Activated CD4-positive, alpha-beta T cell treated with anti-CD3 and anti-CD28 coated beads for 48 hours (primary cell): ENCODE results near the gene FAM117B.
"Not testable (repeated sequence)": the region's sequence is repeated elsewhere in the genome, so short reads cannot be mapped to it uniquely, and the experiment has no call there.

ENCODE experiments used
- DNase-seq: peaks from one replicate; pipeline ENCODE4 v3.0.0-alpha.2; 2020

The FAM117B gene

GRCh38 chr2:202705446-202706020, 70.8 kb downstream of the FAM117B start:
- no peak for DNase-seq

GRCh38 chr2:202714971-202715935, 80.5 kb downstream of the FAM117B start:
- not testable (repeated sequence) for DNase-seq

DNA sequence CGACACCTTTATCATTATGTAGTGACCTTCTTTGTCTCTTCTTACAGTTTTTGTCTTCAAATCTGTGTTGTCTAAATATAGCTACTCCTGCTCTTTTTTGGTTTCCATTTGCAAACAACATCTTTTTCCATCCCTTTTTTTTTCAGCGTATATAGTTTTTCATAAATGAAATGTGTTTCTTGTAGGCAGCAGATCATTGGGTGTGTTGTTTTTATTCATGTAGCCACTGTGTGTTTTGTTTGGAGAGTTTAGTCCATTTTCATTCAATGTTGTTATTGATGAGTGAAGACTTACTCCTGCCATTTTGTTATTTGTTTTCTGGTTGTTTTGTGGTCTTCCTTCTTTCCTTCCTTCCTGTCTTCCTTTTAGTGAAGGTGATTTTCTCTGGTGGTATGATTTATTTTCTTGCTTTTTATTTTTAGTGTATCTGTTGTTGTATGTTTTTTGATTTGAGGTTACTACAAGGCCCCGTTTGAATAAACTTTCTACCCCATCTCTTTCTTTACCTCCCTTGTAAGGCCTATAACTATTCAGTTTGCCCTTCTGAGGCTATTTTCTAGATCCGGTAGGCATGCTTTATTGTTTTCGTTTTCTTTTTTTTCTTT, 81.4 kb downstream of the FAM117B start:
- no peak for DNase-seq

DNA sequence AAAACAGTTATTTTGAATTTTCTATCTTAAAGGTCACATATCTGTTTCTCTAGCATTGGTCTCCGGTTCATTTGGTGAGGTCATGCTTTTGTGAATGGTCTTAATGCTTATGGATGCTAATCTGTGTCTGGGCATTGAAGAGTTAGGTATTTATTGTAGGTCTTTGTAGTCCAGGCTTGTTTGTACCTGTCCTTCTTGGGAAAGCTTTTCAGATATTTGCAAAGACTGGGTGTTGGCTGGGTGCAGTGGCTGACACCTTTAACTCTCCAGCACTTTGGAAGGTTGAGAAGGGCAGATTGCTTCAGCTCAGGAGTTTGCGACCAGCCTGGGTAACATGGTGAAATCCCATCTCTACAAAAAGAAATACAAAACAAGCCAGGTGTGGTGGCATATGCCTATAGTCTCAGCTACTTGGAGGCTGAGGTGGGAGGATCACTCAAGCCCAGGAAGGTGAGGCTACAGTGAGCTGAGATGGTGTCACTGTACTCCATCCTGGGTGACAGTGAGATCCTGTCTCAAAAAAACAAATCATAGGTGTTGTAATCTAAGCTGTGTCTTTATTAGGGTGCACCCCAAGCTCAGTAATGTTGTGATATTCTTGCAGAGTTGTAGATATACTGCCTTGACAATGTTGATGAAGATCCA, 82.3 kb downstream of the FAM117B start:
- no peak for DNase-seq

GRCh38 chr2:202717598-202718310, 83.0 kb downstream of the FAM117B start:
- DNase-seq, result no peak

- no peak for DNase-seq
Measured at GRCh38 chr2:202718614-202719013, 83.8 kb downstream of the FAM117B start.

DNA sequence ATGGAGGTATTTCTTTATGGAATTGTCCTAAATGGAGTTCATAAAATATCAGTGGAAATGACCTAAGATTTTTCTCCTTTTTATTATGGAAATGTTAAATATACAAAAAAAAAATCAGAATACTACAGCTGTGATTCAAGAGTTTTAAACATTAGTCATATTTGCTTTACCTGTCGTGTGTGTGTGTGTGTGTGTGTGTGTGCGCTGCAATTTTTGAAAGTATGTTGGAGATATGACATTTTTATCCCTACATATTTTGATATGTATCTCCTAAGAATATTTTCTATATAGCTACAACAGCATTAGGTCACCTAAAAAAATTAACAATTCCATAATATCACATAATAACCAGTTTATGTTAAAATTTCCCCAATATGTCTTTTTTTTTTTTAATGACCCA, 85.5 kb downstream of the FAM117B start:
- DNase-seq, result no peak

DNA sequence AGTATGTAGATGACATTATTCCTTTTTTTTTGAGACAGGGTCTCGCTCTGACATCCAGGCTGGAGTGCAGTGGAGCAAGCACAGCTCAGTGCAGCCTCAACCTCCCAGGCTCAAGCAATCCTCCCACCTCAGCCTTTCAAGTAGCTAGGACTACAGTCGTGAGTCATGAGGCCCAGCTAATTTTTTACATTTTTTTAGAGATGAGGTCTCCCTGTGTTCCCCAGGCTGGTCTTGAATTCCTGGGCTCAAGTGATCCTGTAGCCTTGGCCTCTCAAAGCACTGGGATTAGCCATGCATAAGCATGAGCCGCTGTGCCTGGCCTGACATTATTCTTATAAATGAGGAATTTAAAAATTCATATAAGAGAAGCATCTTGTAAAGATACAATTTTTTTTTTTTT, 86.9 kb downstream of the FAM117B start:
- no peak for DNase-seq

GRCh38 chr2:202723746-202724145, 89.0 kb downstream of the FAM117B start:
- DNase-seq, result no peak

- DNase-seq, result no peak
Measured at GRCh38 chr2:202726070-202726469, 91.3 kb downstream of the FAM117B start.

- no peak for DNase-seq
Measured at GRCh38 chr2:202736826-202737225, 102.1 kb downstream of the FAM117B start.

DNA sequence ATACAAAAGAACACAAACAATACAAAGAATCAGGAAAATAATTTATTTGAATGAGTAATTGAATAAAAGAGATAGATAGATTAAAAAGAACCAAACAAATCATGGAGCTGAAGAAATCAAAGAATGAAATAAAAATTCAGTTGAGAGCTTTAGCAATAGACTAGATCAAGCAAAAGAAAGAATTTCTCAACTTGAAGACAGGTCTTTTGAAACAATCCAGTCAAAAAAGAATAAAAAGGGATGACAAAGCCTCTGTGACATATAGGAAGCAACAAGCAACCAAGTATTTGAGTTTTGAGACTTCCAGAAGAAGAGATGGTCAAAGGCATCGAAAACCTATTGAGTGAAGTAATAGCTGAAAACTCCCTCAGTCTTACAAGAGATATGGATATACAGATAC, 108.8 kb downstream of the FAM117B start:
- DNase-seq, result no peak

DNA sequence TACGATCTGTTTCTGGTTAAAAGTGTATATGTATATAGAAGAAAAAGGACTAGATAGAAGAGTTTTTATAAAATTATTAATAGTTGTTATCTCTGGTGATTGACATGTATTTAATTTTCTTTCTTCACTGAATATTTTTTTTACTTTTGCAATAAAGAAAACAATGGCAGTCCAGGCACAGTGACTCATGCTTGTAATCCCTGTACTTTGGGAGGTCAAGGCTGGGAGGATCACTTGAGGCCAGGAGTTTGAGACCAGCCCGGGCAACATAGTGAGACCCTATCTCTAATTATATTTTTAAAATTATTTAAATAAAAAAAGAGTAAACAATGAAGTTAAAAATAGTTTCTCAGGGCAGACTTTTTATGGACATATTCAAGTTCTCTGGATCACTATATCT, 114.7 kb downstream of the FAM117B start:
- no peak for DNase-seq

DNA sequence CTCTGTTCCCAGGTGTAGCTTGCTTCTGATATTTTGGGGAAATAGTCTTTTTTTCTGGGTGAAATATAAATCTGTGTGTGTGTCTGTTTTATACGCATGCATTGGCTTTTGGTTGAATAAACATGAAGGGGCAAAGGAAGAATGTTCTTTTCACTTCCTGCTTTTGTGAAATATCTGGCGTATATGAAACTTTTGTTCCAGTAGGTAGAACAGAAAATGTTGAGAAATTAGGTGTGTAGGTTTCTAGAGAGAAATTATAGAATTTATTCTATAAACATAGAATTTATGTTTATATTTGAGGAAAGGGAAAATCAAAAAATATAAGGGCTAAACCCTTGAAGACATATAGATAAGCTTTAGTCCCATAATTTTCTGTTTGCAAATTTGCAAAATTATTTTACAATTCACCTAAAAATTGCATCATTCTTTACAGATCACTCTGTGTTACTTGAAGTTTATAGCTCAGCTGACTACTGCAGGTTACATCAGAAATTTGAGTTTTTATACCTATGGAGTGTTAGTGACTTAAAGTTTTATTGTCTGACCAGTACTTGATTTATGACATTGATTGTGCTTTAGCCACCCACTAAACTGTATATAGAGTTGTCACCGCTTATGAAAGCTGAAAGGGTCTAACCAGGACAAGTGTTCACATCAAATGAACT, 116.1 kb downstream of the FAM117B start:
- DNase-seq, result no peak

DNA sequence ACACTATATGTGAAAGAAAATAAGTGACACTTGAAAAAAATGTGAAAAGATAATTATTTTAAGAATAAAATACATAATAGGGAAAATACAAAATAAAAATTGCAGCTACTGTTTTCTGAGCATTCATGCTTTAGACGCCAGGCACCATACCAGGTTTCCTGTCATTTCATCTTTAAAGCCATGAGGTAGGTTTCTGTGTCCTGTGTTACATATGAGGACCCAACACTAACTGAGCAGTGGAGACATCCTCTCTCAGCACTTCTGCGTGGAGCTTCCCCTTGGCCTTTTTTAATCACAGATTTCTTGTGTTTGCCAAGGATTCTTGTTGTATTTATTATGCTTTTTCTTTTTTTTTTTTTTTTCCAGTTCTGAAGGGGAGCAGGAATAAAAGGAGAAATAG, 117.3 kb downstream of the FAM117B start:
- DNase-seq, result no peak

DNA sequence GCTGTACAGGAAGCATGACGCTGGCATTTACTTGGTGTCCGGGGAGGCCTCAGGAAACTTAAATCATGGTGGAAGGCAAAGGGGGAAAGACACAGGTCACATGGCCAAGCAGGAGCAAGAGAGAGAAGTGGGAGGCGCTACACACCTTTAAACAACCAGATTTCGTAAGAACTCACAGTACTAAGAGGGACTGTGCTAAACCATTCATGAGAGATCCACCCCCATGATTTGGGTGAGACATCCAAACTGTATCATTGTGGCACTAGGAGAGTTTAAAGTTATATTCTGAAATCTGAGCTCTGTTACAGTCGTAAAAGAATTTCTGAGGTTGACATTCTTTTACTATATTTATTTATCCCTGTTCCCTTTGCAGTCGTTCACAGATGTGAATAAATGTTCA, 120.2 kb downstream of the FAM117B start:
- no peak for DNase-seq

DNA sequence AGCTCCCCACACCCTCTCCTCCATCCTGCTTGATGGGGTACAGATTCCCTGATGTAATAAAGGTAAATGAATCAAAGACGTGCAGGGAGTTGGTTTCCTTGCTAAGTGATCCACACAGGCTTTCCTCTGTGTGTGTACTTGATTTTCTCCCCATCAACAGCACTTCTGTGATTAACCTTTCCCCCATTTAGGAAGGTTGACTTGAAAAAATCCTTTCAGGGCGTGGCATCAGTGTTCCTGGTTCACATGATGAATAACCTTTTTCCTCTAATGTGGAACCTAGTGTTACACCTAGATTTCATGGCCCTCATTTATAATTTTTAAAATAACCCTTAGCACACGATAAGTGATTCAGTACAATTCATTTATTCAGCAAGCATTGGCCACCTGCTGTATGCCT, 121.8 kb downstream of the FAM117B start:
- no peak for DNase-seq

DNA sequence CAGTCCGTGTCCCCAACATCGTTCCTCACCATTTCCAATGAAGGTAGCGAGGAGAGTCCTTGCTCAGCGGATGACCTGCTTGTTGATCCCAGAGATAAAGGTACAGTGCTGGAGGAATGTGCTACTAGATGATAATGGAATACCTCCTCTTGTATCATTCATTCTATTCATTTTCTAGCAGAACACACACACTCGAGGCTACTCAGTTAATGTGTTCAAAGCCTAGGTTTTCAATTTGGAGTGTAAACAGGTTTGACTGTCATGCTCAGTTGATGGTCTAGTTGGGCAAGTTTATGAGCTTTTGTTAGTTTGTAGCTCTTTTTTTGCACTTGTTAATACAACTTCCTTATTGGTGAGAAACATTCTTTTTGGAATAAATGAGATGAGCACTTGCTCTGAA, 122.6 kb downstream of the FAM117B start:
- no peak for DNase-seq

DNA sequence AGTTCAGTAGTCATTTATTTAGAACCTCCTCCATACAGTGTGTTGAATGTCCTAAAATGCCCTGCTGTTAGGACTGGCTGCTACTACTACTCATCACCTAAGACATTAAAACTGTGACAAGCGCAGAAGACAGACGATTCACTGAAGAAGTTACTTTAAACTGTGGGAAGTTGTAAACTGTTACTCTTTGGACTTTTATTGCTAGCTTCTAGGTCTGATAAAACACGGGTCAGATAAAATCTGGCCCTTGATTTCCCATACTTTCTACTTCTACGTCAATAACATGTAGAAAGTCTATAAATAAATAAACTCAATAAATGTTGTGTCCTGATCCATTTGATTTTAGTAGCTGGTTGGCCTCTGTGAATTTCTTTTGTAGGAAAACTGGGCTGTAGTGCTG, 123.4 kb downstream of the FAM117B start:
- no peak for DNase-seq

GRCh38 chr2:202758604-202759003, 123.8 kb downstream of the FAM117B start:
- no peak for DNase-seq

- DNase-seq, result no peak
Measured at GRCh38 chr2:202760848-202761247, 126.1 kb downstream of the FAM117B start.

GRCh38 chr2:202762556-202762955, 127.8 kb downstream of the FAM117B start:
- DNase-seq, result no peak
